ENCODE data around the gene LCN2.

- TF ChIP-seq GATA2 (IDR thresholded peaks at IDR 0.05; ENCODE audit: low read depth, low read length) (no peak), GATA3 (IDR thresholded peaks at IDR 0.05; ENCODE audit: low read depth, low read length) (no peak)
Measured at GRCh38 chr9:128153060-128153946, 4.0 kb downstream of the LCN2 start.

Measured in SH-SY5Y (cell line).